ENCODE data around the gene SPRR2F.
A peak's percentile ranks its signal among the peaks of the same experiment; 100 is the strongest.
"Not testable (repeated sequence)": the region's sequence is repeated elsewhere in the genome, so short reads cannot be mapped to it uniquely, and the experiment has no call there.

The SPRR2F gene

DNA sequence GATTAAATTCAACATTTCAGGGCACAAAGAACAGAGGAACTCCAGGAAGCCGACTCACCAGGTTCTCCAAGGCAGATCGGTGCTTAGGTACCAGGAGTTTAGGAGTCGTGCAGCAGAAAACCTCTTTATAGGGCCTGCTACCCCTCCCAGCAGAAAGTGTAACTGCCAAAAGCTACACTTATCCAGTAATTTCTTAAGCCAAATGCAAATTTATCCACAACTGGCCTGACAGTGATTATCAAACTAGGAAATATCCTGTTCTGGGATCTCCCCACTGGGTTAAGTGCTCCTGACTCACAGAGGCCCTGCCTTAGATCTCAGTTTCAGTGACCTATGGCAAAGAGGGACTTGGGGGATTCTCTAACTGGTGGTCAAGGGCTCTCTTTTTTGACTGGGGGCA lies at the start of gene SPRR2F:
Gene SPRR2F, minus strand, starts transcription at position 101 of the 400 bp plus-strand sequence. CDS start 783 bp downstream, outside the sequence.
- DNase-seq: no peak

GRCh38 chr1:153155541-153155940 lies 42.2 kb upstream of the SPRR2F start:
- DNase-seq: no peak

DNA sequence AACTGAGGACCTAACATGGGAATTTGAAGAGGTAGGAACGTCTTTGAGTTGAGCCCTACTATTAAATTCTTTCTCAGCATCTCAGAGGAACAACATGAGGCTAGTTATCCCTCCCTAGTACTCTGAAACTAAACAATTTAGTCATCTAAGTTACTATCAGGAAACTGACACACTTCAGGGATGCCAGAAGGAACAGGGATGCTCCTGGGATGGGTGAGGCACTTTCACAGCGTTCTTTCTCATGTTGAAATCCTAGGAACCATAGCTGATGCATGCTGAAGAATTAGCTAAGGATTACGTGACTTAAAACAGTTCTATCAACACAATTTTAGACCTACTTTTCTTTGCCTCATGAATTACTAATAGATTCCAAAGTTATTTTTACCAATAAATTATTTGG lies 39.2 kb upstream of the SPRR2F start:
- no peak for DNase-seq

DNA sequence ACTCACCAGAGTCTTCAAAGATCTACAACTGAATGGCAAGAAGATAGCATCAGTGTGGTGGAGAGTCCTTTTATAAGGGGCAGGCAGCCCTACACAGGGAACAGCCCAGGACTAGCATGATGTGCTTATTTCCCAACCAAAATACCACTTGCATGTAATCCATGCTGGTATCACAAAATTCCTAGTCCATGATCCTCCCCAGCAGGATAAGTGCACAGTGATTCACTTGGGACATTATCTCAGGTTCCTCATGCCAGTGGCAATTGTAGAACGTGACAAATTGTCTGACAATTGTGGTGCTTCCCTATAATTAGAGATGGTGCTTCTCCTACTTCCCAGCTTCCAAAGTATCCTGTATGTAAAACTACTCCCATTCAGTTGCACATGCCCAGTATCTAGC lies 37.5 kb upstream of the SPRR2F start, which contains the start of gene SPRR2G:
Gene SPRR2G, minus strand, starts transcription at position 45 of the 400 bp plus-strand sequence. CDS start 780 bp downstream, outside the sequence.
- no peak for DNase-seq

GRCh38 chr1:153141377-153141776 lies 28.1 kb upstream of the SPRR2F start:
- DNase-seq: no peak

DNA sequence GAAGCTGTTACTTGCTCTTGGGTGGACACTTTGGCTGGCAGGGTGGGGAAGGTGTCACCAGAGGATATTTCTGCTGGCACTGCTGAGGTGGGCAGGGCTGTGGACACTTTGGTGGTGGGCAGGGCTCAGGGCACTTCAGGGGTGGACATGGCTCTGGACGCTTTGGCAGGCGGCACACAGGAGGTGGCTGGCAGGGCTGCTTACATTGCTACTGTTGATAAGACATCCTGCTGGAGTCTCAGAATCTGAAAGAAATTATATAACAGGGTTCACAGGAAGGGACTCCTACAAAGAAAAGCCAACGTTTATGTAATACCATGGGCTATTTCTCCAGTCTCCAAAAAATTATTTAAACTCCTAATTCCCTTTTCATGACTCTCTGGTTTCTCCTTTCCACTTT lies 27.2 kb upstream of the SPRR2F start:
- no peak for DNase-seq

- DNase-seq: no peak
These were observed 20.4 kb upstream of the SPRR2F start for GRCh38 chr1:153133743-153134142.

- DNase-seq: no peak
These were observed 20.0 kb upstream of the SPRR2F start for GRCh38 chr1:153133267-153133666.

- not testable (repeated sequence) for DNase-seq
These were observed 15.4 kb upstream of the SPRR2F start for GRCh38 chr1:153128688-153129087.

- no peak for DNase-seq
These were observed 14.0 kb upstream of the SPRR2F start for GRCh38 chr1:153127296-153127695.

- no peak for DNase-seq
These were observed 12.2 kb upstream of the SPRR2F start for GRCh38 chr1:153125536-153125935.

DNA sequence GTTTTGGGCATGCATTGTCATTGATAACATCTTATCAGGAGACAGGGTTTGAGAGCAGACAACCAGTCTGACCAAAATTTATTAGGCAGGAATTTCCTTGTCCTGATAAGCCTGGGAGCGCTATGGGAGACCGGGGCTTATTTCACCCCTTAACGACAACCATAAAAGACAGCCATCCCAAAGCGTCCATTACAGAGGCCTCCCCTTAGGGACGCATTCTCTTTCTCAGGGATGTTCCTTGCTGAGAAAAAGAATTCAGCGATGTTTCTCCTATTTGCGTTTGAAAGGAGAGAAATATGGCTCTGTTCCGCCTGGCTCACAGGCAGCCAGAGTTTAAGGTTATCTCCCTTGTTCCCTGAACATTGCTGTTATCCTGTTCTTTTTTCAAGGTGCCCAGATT lies 10.5 kb upstream of the SPRR2F start:
- DNase-seq: not testable (repeated sequence)

GRCh38 chr1:153122831-153123421 lies 9.6 kb upstream of the SPRR2F start:
- DNase-seq: peak; percentile 96

DNA sequence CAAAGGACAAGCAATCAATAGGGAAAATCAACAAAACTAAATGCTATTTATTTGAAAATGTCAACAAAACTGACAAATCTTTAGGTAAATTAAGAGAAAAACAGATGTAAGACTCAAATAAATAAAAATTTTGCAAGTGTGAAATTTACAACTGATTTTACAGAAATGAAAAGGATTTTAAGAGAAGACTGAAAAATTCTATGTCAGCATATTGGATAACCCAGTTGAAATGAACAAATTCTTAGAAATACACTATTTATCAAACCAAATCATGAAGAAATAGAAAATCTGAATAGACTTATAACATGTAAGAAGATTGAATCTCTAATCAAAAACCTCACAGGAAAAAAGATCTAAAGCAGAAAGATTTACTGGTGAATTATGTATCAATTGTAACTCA lies 7.6 kb upstream of the SPRR2F start:
- no peak for DNase-seq

DNA sequence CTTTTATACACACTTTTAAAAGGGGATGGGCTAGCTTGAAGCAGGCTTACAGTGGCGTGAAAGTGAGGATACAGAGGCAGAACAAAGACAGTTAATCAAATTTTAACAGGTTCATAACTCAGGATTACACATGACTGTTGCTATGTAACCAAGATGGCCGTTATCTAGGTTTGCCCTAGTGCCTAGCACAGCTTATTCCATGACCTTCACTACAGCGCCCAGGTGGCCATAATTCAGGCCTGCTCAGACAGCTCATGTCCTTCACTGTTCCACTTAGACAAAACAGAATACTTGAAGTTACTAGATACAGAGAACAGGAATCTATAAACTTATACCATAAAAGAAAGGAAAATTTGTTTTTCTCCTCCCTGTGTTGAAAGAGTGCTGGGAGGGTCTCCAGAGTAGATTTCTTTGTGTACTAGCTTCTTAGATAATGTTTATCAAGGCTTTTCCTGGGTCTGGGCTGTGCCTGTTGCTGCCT lies 6.2 kb upstream of the SPRR2F start:
- DNase-seq: peak; percentile 27

- DNase-seq: not testable (repeated sequence)
These were observed 1.9 kb upstream of the SPRR2F start for GRCh38 chr1:153115264-153115663.

DNA sequence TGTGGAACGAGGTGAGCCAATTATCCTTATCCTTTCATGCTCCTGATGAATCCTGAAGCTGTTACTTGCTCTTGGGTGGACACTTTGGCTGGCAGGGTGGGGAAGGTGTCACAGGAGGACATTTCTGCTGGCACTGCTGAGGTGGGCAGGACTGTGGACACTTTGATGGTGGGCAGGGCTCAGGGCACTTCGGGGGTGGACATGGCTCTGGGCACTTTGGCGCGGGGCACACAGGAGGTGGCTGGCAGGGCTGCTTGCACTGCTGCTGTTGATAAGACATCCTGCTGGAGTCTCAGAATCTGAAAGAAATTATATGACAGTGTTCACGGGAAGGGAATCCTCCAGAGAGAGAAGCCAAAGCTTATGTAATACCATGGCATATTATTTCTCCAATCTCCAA lies 862 bp downstream of the SPRR2F start:
- not testable (repeated sequence) for DNase-seq

- no peak for DNase-seq
These were observed 13.1 kb downstream of the SPRR2F start for GRCh38 chr1:153100245-153100644.

DNA sequence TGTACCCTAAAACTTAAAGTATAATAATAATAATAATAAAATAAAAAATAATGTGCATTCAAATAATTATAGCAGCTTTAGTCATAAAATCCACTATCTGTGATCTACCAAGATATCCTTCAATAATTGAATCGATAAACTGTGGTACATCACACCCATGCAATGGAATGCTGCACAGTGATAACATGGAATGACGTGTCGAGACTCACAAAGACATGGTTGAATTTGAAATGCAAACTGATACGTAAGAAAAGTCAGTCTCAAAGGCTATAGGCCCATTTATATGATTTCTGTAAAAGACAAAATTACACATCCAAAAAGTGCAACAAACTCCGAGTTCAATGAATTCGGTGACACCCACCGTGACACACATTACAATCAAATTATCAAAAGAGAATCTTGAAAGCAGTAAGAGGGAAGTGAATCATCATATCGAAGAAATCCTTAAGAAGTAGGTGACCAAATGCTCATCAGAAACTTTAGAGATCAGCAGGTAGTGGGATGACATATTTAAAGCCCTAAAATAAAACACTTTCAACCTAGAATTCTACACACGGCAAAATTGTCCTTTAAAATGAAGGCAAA lies 13.8 kb downstream of the SPRR2F start:
- DNase-seq: no peak

- no peak for DNase-seq
These were observed 17.6 kb downstream of the SPRR2F start for GRCh38 chr1:153095764-153096163.

DNA sequence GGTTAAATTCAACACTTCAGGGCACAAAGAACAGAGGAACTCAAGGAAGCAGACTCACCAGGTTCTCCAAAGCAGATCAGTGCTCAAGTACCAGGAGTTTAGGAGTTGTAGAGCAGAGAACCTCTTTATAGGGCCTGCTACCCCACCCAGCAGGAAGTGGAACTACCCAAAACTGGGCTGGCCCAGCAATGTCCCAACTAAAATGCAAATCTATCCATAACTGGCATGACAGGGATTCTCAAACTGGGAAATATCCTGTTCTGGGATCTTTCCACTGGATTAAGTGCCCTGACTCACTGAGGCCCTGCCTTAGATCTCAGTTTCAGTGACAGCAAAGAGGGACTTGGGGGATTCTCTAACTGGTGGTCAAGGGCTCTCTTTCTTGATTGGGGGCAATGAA lies 18.9 kb downstream of the SPRR2F start, which contains the start of gene SPRR2E:
Gene SPRR2E, minus strand, starts transcription at position 101 of the 400 bp plus-strand sequence. CDS start 775 bp downstream, outside the sequence.
- DNase-seq: no peak

DNA sequence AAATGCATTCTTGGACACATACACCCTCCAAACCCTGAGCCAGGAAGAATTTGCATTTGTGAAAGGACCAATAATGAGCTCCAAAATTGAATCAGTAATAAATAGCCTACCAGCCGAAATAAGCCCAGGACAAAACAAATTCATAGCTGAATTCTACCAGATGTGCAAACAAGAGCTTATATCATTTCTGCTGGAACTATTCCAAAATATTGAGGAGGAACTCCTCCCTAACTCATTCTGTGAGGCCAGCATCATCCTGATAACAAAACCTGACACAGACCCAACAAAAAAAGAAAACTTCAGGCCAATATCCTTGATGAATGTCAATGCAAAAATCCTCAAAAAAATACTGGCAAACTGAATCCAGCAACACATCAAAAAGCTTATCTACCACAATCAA lies 25.7 kb downstream of the SPRR2F start:
- DNase-seq: no peak

- no peak for DNase-seq
These were observed 31.6 kb downstream of the SPRR2F start for GRCh38 chr1:153081736-153082135.

Data from DMS153 (cell line).